Fibroblast of skin of abdomen (primary cell): ENCODE measurements around the gene PPP6R3. TPM values are rescaled to one million over a fixed set of nuclear protein-coding genes. Genes with fewer than 3 reads are reported as not detected.
A peak's percentile ranks its signal among the peaks of the same experiment; 100 is the strongest.

Experiments
- DNase-seq: peaks from one replicate; pipeline ENCODE4 v3.0.0-alpha.2; 2013
- polyA plus RNA-seq, 2 experiments: library from polyadenylated mRNA; unstranded; fragments of 120-200 nt; gene quantifications; one replicate each; pipeline ENCODE4 v1.2.1, GENCODE V29; 2013; ENCODE audit not compliant: insufficient read length in 2 of 2

PPP6R3 gene, protein sequence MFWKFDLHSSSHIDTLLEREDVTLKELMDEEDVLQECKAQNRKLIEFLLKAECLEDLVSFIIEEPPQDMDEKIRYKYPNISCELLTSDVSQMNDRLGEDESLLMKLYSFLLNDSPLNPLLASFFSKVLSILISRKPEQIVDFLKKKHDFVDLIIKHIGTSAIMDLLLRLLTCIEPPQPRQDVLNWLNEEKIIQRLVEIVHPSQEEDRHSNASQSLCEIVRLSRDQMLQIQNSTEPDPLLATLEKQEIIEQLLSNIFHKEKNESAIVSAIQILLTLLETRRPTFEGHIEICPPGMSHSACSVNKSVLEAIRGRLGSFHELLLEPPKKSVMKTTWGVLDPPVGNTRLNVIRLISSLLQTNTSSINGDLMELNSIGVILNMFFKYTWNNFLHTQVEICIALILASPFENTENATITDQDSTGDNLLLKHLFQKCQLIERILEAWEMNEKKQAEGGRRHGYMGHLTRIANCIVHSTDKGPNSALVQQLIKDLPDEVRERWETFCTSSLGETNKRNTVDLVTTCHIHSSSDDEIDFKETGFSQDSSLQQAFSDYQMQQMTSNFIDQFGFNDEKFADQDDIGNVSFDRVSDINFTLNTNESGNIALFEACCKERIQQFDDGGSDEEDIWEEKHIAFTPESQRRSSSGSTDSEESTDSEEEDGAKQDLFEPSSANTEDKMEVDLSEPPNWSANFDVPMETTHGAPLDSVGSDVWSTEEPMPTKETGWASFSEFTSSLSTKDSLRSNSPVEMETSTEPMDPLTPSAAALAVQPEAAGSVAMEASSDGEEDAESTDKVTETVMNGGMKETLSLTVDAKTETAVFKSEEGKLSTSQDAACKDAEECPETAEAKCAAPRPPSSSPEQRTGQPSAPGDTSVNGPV
- 44.8 TPM for polyA plus RNA-seq (2013, experiment 1 of 2; ENCODE audit: insufficient read length)
- polyA plus RNA-seq (2013, experiment 2 of 2; ENCODE audit: insufficient read length) = 41.7 TPM

- DNase-seq = peak; percentile 31
Observed at GRCh38 chr11:68460741-68461574, at the start of gene PPP6R3. Gene PPP6R3, plus strand, starts transcription at chr11:68460752. Its CDS starts 76,913 bp downstream, at chr11:68537665.

GRCh38 chr11:68411501-68411991, 49.0 kb upstream of the PPP6R3 start:
- no peak for DNase-seq

GRCh38 chr11:68412593-68413475, 47.7 kb upstream of the PPP6R3 start:
- peak; percentile 89 for DNase-seq

DNA sequence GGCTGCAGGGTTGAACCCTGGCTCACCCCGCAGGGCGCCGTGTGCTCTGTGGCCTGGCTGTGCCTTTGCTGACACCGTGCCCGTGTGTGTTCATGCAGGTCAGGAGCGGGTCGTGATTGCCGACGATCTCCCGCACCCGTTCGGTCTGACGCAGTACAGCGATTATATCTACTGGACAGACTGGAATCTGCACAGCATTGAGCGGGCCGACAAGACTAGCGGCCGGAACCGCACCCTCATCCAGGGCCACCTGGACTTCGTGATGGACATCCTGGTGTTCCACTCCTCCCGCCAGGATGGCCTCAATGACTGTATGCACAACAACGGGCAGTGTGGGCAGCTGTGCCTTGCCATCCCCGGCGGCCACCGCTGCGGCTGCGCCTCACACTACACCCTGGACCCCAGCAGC, 47.0 kb upstream of the PPP6R3 start:
- no peak for DNase-seq

- no peak for DNase-seq
Observed at GRCh38 chr11:68414496-68415221, 45.9 kb upstream of the PPP6R3 start.

DNA sequence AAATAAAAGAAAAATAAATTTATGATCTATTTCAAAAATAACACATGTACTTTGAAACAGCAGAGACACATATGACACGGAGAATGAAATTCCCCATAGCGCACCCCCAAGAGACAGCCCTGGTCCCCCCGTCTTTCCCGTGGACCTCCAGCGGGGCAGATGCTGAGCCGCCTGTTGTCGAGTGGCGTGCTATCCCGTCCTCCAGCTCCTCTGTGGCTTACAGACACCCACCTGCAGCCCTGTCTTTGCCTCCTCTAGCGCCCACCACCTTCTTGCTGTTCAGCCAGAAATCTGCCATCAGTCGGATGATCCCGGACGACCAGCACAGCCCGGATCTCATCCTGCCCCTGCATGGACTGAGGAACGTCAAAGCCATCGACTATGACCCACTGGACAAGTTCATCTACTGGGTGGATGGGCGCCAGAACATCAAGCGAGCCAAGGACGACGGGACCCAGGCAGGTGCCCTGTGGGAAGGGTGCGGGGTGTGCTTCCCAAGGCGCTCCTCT, 44.4 kb upstream of the PPP6R3 start:
- no peak for DNase-seq

- no peak for DNase-seq
Observed at GRCh38 chr11:68418648-68419047, 41.9 kb upstream of the PPP6R3 start.

DNA sequence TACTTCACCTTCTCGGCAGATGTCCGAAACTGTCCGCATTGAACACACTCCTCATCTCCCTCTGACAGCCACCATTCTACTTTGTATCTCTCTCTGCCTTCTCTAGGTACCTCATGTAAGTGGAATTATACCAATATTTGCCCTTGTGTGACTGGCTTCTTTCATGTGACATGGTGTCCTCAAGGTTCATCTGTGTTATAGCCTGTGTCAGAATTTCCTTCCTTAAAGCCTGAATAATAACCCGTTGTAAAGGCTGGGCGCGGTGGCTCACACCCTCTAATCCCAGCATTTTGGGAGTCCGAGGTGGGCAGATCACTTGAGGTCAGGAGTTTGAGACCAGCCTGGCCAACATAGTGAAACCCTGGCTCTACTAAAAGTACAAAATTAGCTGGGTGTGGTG, 40.4 kb upstream of the PPP6R3 start:
- DNase-seq = no peak

GRCh38 chr11:68423481-68423880, 37.1 kb upstream of the PPP6R3 start:
- DNase-seq = no peak

DNA sequence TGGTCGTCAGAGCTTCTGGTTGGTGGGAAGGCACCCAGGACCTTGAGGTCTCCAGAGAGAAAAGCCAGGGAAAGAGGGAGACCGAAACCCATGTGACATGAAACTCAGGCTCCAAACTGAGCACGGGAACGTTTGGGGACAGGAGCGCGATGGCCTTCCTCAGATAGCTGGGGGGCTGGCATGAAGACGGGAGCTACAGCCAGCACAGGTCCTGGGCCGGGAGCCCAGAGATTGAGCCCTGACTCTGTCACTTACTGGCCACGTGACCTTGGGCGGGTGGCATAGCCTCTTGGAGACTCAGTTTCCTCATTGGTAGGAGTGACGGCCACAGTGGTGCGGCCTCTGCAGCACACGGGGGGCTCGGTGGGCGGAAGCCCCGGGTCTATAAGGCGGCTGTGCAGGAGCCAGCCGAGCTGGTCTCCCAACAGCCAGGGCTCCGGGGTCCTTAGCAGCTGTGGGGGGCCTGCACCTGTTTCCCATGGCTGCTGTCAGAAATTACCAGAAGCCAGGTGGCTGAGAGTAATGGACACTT, 36.4 kb upstream of the PPP6R3 start:
- DNase-seq = no peak

GRCh38 chr11:68424981-68425865, 35.3 kb upstream of the PPP6R3 start:
- no peak for DNase-seq

DNA sequence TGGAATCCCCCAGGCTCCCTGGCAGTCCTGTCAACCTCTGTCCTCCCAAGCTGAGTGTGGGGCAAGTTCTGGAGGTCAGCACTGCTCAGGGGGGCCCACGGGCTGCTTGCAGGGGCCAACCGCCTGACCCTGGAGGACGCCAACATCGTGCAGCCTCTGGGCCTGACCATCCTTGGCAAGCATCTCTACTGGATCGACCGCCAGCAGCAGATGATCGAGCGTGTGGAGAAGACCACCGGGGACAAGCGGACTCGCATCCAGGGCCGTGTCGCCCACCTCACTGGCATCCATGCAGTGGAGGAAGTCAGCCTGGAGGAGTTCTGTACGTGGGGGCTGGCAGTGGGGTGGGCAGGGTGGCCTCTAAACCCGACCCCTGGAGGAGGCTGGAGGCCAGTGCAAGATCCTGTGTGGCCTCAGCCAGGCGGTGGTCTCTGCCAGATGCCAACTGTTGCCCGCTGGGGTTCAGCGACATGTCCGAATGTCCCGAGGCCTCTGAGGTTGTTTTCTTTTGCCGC, 34.6 kb upstream of the PPP6R3 start:
- DNase-seq = no peak

GRCh38 chr11:68429661-68430060, 30.9 kb upstream of the PPP6R3 start:
- DNase-seq = no peak

- DNase-seq = no peak
Observed at GRCh38 chr11:68430384-68430783, 30.2 kb upstream of the PPP6R3 start.

- DNase-seq = no peak
Observed at GRCh38 chr11:68430801-68431200, 29.8 kb upstream of the PPP6R3 start.

DNA sequence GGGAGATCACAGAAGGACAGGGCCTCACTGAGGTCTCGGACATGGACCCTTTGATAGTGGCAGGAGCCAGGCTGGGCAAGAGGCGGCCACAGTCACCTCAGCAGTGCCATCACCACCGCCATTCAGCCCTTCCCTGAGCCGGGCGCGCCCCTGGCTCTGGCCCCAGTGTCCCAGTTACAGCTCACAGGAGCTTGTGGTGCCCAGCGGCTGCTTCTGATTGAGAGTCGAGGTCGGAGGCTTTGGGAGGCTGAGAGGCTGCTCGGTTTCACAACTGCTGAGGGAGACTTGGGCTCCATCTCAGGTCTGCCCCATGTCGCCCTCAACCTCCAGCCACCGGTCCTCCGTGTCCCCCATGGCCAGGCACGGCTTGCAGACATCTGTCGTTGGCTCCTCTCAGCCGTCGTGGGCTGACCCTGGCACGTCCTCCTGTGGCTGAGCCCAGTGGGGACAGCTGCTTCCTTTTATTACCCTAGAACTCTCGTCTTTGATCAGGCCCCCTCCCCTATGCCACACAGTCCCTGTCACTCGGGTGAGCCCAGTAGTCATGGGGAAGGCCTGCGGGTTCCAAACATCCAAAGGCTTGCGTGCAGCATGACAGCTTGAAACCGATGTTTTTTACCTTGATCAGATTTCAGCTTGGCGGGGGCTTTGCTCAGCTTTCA, 28.4 kb upstream of the PPP6R3 start:
- no peak for DNase-seq

- no peak for DNase-seq
Observed at GRCh38 chr11:68432874-68433273, 27.7 kb upstream of the PPP6R3 start.

DNA sequence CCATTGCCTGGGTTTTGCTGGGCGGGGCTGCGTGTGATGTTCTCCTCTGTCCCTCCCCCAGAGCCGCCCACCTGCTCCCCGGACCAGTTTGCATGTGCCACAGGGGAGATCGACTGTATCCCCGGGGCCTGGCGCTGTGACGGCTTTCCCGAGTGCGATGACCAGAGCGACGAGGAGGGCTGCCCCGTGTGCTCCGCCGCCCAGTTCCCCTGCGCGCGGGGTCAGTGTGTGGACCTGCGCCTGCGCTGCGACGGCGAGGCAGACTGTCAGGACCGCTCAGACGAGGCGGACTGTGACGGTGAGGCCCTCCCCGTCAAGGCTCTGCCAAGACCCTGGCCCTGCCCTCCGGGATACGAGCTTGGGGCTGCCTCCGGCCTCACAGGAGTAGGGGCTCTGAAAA, 27.0 kb upstream of the PPP6R3 start:
- DNase-seq = no peak
